Osteocyte (in vitro differentiated cells): ENCODE measurements around the gene ANTXR2. TPM values are rescaled to one million over a fixed set of nuclear protein-coding genes. Genes with fewer than 3 reads are reported as not detected.

Experiments used
- DNase-seq: peaks from one replicate; pipeline ENCODE4 v3.0.0; 2021; ENCODE audit warnings: mixed read lengths; ENCODE audit not compliant: unreplicated experiment; ENCODE audit errors: extremely low spot score
- H3K27ac Mint-ChIP-seq: one replicate; pipeline ENCODE4 v1.8.0; 2021; ENCODE audit warnings: mild to moderate bottlenecking, mixed read lengths; ENCODE audit not compliant: unreplicated experiment
- H3K27me3 Mint-ChIP-seq: one replicate; pipeline ENCODE4 v1.8.0; 2021; ENCODE audit warnings: mixed read lengths; ENCODE audit not compliant: unreplicated experiment
- H3K36me3 Mint-ChIP-seq: one replicate; pipeline ENCODE4 v1.8.0; 2021; ENCODE audit warnings: mixed read lengths; ENCODE audit not compliant: unreplicated experiment
- H3K4me1 Mint-ChIP-seq: one replicate; pipeline ENCODE4 v1.8.0; 2021; ENCODE audit warnings: mixed read lengths; ENCODE audit not compliant: unreplicated experiment
- H3K4me3 Mint-ChIP-seq: one replicate; pipeline ENCODE4 v1.8.0; 2021; ENCODE audit warnings: mild to moderate bottlenecking, moderate library complexity, mixed read lengths; ENCODE audit not compliant: unreplicated experiment
- H3K9me3 Mint-ChIP-seq: one replicate; pipeline ENCODE4 v1.8.0; 2021; ENCODE audit warnings: mixed read lengths; ENCODE audit not compliant: unreplicated experiment
- total RNA-seq: library from RNA; stranded (reverse); gene quantifications from 2 replicates; pipeline ENCODE4 v1.2.1, GENCODE V29; 2021
- TF ChIP-seq, protein P1 (sequence below): fragments of 200-600 bp; sonication (generic); IDR thresholded peaks from 2 replicates; pipeline ENCODE4 v1.5.0; 2021; ENCODE audit warnings: antibody characterized with exemption, mild to moderate bottlenecking, moderate library complexity

The ANTXR2 gene
- total RNA-seq, 1 donor from 2014 or later = 35.3 TPM

DNA sequence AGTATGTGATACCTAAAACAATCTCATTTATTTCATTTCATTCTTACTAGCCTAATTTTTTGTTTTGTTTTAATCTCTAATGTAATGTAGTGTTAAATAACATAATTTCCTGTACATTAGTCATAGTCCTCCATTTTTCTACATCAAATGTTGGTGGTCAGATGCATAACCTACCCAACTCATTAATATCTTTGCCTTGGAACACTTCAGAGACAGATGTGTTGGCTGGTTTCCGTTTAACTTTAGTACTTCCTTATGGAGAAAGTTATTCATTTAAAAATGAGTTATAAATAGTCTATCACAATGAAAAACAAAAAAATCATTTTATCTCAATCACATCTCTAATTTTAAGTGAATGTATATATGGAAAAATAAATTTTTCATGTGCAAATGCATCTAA lies 190.2 kb downstream of the ANTXR2 start:
- no peaks in the 10 kb centered on the region for H3K9me3 Mint-ChIP-seq
- no peak for DNase-seq
- TF ChIP-seq, protein P1, sequence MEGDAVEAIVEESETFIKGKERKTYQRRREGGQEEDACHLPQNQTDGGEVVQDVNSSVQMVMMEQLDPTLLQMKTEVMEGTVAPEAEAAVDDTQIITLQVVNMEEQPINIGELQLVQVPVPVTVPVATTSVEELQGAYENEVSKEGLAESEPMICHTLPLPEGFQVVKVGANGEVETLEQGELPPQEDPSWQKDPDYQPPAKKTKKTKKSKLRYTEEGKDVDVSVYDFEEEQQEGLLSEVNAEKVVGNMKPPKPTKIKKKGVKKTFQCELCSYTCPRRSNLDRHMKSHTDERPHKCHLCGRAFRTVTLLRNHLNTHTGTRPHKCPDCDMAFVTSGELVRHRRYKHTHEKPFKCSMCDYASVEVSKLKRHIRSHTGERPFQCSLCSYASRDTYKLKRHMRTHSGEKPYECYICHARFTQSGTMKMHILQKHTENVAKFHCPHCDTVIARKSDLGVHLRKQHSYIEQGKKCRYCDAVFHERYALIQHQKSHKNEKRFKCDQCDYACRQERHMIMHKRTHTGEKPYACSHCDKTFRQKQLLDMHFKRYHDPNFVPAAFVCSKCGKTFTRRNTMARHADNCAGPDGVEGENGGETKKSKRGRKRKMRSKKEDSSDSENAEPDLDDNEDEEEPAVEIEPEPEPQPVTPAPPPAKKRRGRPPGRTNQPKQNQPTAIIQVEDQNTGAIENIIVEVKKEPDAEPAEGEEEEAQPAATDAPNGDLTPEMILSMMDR = no peak

DNA sequence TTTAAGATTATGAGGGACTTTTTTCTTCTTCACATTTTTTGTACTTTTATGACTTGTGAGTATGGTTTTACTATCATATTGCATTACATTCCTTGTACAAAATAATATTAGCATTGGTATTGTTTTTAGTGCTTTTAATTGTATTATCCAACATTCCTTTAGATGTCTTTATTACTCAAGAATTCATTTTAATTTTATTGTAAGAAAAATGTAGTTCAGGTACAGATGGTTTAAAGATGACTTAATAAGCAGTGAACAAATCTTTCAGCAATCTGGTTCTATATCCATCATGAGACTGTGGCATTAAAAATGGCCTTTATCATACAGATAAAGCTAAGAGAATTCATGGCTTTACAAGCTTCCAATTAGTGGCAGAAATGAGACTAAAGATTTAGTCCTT lies 191.6 kb downstream of the ANTXR2 start:
- Mint-ChIP-seq H3K9me3 (no peaks in the 10 kb centered on the region), H3K4me1 (no peaks in the 10 kb centered on the region)

More for the DNA sequence above, 190.2 kb downstream of the ANTXR2 start:
- Mint-ChIP-seq H3K36me3 (no peaks in the 10 kb centered on the region), H3K4me1 (no peaks in the 10 kb centered on the region), H3K27ac (no peak overlapping the region), H3K27me3 (peaks cover 30% of the 10 kb centered on the region), H3K4me3 (no peak overlapping the region)

DNA sequence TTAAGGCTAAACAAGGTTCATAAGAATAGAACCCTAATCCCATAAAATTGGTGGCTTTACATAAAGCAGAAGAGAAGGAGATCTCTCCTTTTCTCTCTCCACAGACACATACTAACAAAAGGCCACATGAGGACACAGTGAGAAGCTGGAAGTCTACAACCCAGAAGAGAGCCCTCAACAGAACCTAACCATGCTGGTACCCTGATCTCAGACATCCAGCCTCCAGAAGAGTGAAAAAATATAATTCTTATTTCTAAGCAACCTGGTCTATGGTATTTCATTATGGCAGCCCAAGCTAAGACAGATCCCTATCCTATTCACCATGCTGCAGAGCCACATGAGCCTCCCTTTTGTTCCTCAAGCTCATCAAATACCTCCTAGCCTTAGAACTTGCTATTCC lies 195.5 kb downstream of the ANTXR2 start:
- Mint-ChIP-seq H3K27me3 (peaks cover 19% of the 10 kb centered on the region), H3K4me3 (no peak overlapping the region), H3K27ac (no peak overlapping the region), H3K9me3 (no peaks in the 10 kb centered on the region), H3K36me3 (no peaks in the 10 kb centered on the region), H3K4me1 (no peaks in the 10 kb centered on the region)
- DNase-seq = no peak
- TF ChIP-seq, protein P1 = no peak

More for the DNA sequence above, 191.6 kb downstream of the ANTXR2 start:
- DNase-seq = no peak
- Mint-ChIP-seq H3K36me3 (no peaks in the 10 kb centered on the region), H3K4me3 (no peak overlapping the region), H3K27me3 (peaks cover 25% of the 10 kb centered on the region), H3K27ac (no peak overlapping the region)
- TF ChIP-seq, protein P1 = no peak

DNA sequence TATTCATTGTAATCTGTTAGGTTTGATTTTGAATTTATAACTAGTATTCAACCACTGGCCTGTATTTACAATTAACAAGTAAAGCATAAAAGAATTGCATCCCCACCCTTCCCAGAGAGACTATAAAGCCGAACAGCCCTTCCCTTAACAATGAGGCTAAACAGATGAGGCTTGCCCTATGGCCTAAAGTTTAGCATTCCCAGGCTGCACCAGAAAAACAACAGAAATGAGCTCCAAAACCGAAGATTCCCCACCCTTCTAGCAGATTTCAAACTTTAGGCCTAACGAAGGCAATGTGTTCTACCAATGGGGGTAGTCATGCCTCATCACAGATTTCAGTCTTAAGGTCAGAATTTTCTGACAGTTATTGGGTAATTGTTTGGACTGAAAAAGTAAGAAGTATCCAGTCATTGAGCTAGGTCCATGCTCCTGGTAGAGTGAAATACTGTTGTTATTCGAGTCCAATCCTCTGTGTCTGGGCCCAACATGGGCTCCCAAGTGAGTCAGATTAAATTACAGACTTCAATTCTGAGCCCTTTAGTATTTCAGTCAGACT lies 197.6 kb downstream of the ANTXR2 start:
- no peaks in the 10 kb centered on the region for H3K36me3 Mint-ChIP-seq
- no peak for DNase-seq
- TF ChIP-seq, protein P1 = no peak
- no peaks in the 10 kb centered on the region for H3K4me1 Mint-ChIP-seq
- peaks cover 20% of the 10 kb centered on the region for H3K27me3 Mint-ChIP-seq
- no peak overlapping the region for H3K27ac Mint-ChIP-seq
- H3K9me3 Mint-ChIP-seq = no peaks in the 10 kb centered on the region
- no peak overlapping the region for H3K4me3 Mint-ChIP-seq

DNA sequence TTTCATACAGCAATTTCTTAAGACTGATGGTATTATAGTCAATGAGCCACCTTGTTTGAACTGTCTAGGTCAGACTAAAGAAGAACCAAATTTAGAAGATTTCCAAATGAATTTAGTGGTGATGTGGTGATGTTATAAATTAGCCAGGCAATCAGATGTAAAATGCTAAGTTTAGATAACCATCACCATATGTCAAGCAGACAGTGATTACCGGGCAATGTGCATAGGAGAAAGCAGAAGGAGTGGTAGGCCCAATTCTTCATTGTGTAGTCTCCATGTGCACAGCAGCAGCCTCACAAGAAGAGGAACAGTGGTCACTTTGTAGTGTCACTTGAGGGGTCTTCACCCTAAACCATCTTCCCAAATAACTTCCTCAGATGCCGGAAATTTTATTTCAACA lies 198.8 kb downstream of the ANTXR2 start:
- H3K9me3 Mint-ChIP-seq = no peaks in the 10 kb centered on the region
- no peak overlapping the region for H3K27ac Mint-ChIP-seq
- TF ChIP-seq, protein P1 = no peak
- no peak for DNase-seq
- H3K4me1 Mint-ChIP-seq = no peaks in the 10 kb centered on the region
- peaks cover 26% of the 10 kb centered on the region for H3K27me3 Mint-ChIP-seq
- H3K4me3 Mint-ChIP-seq = no peak overlapping the region
- no peaks in the 10 kb centered on the region for H3K36me3 Mint-ChIP-seq
